GM18861 (cell line): ENCODE data around the gene DCAF11.
"Not testable (repeated sequence)": the region's sequence is repeated elsewhere in the genome, so short reads cannot be mapped to it uniquely, and the experiment has no call there.

ENCODE experiments used
- ATAC-seq: cut with Tn5 transposase; IDR thresholded peaks from one replicate; pipeline ENCODE4 v1.9.1; 2021; ENCODE audit not compliant: unreplicated experiment

DCAF11 gene

GRCh38 chr14:24095271-24096068 is 19.1 kb upstream of the DCAF11 start:
- ATAC-seq, result peak; percentile 62

- ATAC-seq, result no peak
Measured at GRCh38 chr14:24096545-24097181, 17.9 kb upstream of the DCAF11 start.

- ATAC-seq, result no peak
Measured at GRCh38 chr14:24098229-24098926, 16.2 kb upstream of the DCAF11 start.

- no peak for ATAC-seq
Measured at GRCh38 chr14:24098927-24099813, 15.4 kb upstream of the DCAF11 start.

- no peak for ATAC-seq
Measured at GRCh38 chr14:24100197-24100981, 14.2 kb upstream of the DCAF11 start.

- ATAC-seq, result no peak
Measured at GRCh38 chr14:24100982-24101494, 13.5 kb upstream of the DCAF11 start.

GRCh38 chr14:24102357-24103048 is 12.1 kb upstream of the DCAF11 start:
- ATAC-seq, result no peak

- no peak for ATAC-seq
Measured at GRCh38 chr14:24103451-24103850, 11.1 kb upstream of the DCAF11 start.

GRCh38 chr14:24105609-24106239 is 8.9 kb upstream of the DCAF11 start:
- not testable (repeated sequence) for ATAC-seq

GRCh38 chr14:24106672-24107271 is 7.8 kb upstream of the DCAF11 start:
- no peak for ATAC-seq

GRCh38 chr14:24108336-24108874 is 6.2 kb upstream of the DCAF11 start:
- no peak for ATAC-seq

GRCh38 chr14:24110060-24110459 is 4.5 kb upstream of the DCAF11 start:
- ATAC-seq, result no peak

GRCh38 chr14:24110523-24110922 is 4.1 kb upstream of the DCAF11 start:
- no peak for ATAC-seq

- ATAC-seq, result no peak
Measured at GRCh38 chr14:24113379-24113800, 1.2 kb upstream of the DCAF11 start.

GRCh38 chr14:24113801-24114531 is 611 bp upstream of the DCAF11 start:
- peak; percentile 30 for ATAC-seq

- ATAC-seq, result no peak
Measured at GRCh38 chr14:24115422-24116127, 998 bp downstream of the DCAF11 start.
